ENCODE measurements around the gene ADCY5.

The ADCY5 gene

GRCh38 chr3:123457841-123458240 is 9.0 kb upstream of the ADCY5 start:
- POLR2A ChIA-PET = no interaction called here
- H3K36me3 ChIP-seq (ENCODE audit: control insufficient read depth in 2 of 2, insufficient read depth in 1 of 2, low read length in 2 of 2) = no peaks in the 10 kb centered on the region
- TF ChIP-seq PRDM4 (tag by site-specific recombination; IDR thresholded peaks at IDR 0.05) (no peak), ZNF292 (tag by site-specific recombination; IDR thresholded peaks at IDR 0.05; ENCODE audit: borderline replicate concordance, low read depth) (no peak), ZBTB26 (tag by site-specific recombination; optimal IDR thresholded peaks at IDR 0.05) (no peak), ELK4 (IDR thresholded peaks at IDR 0.05; ENCODE audit: borderline replicate concordance, low read depth, low read length) (no peak), ZNF707 (tag by site-specific recombination; IDR thresholded peaks at IDR 0.05) (no peak), ZNF311 (tag by site-specific recombination; IDR thresholded peaks at IDR 0.05; ENCODE audit: borderline replicate concordance) (no peak), ZNF571 (tag by site-specific recombination; IDR thresholded peaks at IDR 0.05) (no peak), ZNF16 (tag by site-specific recombination; IDR thresholded peaks at IDR 0.05; ENCODE audit: low read depth) (no peak), ZNF488 (tag by site-specific recombination; IDR thresholded peaks at IDR 0.05) (no peak), MZF1 (tag by site-specific recombination; IDR thresholded peaks at IDR 0.05; ENCODE audit: borderline replicate concordance) (no peak), ZNF121 (tag by site-specific recombination; IDR thresholded peaks at IDR 0.05) (no peak), ZNF530 (tag by site-specific recombination; IDR thresholded peaks at IDR 0.05; ENCODE audit: low read depth) (no peak), ZNF404 (tag by site-specific recombination; IDR thresholded peaks at IDR 0.05) (no peak), CTCF (tag by site-specific recombination; IDR thresholded peaks at IDR 0.05) (no peak), GLIS2 (tag by site-specific recombination; IDR thresholded peaks at IDR 0.05) (no peak), ZSCAN23 (tag by site-specific recombination; IDR thresholded peaks at IDR 0.05) (no peak), ZFP41 (tag by site-specific recombination; IDR thresholded peaks at IDR 0.05; ENCODE audit: borderline replicate concordance) (no peak)
- H3K4me1 ChIP-seq (ENCODE audit: control insufficient read depth, insufficient read depth, low read length) = no peaks in the 10 kb centered on the region
- H3K27ac ChIP-seq (ENCODE audit: extremely low read depth, low read depth, low read length) = no peak overlapping the region
- CTCF ChIA-PET = interaction anchor here (1.6 kb wide), 1 partner anchor 13 kb away, joined by 3 read pairs; no protein-coding TSS in a partner anchor
- no peak overlapping the region for H3K4me3 ChIP-seq (ENCODE audit: low read depth, low read length)
- no peaks in the 10 kb centered on the region for H3K9me3 ChIP-seq (ENCODE audit: control insufficient read depth, insufficient read depth, low read depth, low read length)

GRCh38 chr3:123453675-123454074 is 4.8 kb upstream of the ADCY5 start:
- no peaks in the 10 kb centered on the region for H3K9me3 ChIP-seq (ENCODE audit: control insufficient read depth, insufficient read depth, low read depth, low read length)
- CTCF ChIA-PET = interaction anchor here (0.7 kb wide), 1 partner anchor 124 kb away, joined by 3 read pairs; no protein-coding TSS in a partner anchor
- POLR2A ChIA-PET = no interaction called here

More at GRCh38 chr3:123453675-123454074, 4.8 kb upstream of the ADCY5 start:
- no peak overlapping the region for H3K27ac ChIP-seq (ENCODE audit: extremely low read depth, low read depth, low read length)
- TF ChIP-seq ZNF433 (tag by site-specific recombination; IDR thresholded peaks at IDR 0.05; ENCODE audit: low read depth) (no peak), ZNF621 (tag by site-specific recombination; IDR thresholded peaks at IDR 0.05) (no peak), ZFP37 (tag by site-specific recombination; IDR thresholded peaks at IDR 0.05) (no peak), ZNF518A (tag by site-specific recombination; conservative IDR thresholded peaks at IDR 0.05; ENCODE audit: low read depth) (no peak), KLF1 (tag by site-specific recombination; IDR thresholded peaks at IDR 0.05) (no peak)
- no peaks in the 10 kb centered on the region for H3K36me3 ChIP-seq (ENCODE audit: control insufficient read depth in 2 of 2, insufficient read depth in 1 of 2, low read length in 2 of 2)
- no peaks in the 10 kb centered on the region for H3K4me1 ChIP-seq (ENCODE audit: control insufficient read depth, insufficient read depth, low read length)
- H3K4me3 ChIP-seq (ENCODE audit: low read depth, low read length) = no peak overlapping the region
